H4 (cell line): ENCODE data around the gene RDX. TPM values are rescaled to one million over a fixed set of nuclear protein-coding genes. Genes with fewer than 3 reads are reported as not detected.
"Not testable (repeated sequence)": the region's sequence is repeated elsewhere in the genome, so short reads cannot be mapped to it uniquely, and the experiment has no call there.

Experiments
- DNase-seq: peaks from one replicate; pipeline ENCODE4 v3.0.0-alpha.2; 2015; ENCODE audit warnings: low spot score
- total RNA-seq: library from RNA; depleted of rRNA; stranded (reverse); fragments of >200 nt; shearing (Covaris generic); gene quantifications from 2 replicates; pipeline ENCODE4 v1.2.3, GENCODE V29; 2014

RDX gene
- total RNA-seq, 1 experiment from 2014 or later = 68.9 TPM

DNA sequence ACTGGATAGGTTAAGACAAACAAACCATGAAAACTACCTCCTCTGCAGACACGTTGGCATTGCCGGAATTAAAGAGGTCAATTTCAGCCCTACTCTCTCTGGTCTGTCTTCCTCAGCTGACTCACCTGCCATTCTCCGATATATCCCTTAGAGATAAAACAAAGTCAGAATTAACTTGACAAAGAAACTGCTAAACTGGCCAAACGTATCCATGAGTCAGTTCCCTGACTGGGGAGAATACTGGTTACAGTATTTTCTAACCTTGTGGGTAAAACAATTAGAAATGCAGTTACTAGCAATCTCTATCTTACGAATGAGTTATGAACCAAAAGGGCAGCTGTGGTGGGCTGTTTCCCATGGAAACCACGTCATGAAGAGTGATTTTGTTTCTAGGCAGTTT is 96.2 kb downstream of the RDX start:
- no peak for DNase-seq

DNA sequence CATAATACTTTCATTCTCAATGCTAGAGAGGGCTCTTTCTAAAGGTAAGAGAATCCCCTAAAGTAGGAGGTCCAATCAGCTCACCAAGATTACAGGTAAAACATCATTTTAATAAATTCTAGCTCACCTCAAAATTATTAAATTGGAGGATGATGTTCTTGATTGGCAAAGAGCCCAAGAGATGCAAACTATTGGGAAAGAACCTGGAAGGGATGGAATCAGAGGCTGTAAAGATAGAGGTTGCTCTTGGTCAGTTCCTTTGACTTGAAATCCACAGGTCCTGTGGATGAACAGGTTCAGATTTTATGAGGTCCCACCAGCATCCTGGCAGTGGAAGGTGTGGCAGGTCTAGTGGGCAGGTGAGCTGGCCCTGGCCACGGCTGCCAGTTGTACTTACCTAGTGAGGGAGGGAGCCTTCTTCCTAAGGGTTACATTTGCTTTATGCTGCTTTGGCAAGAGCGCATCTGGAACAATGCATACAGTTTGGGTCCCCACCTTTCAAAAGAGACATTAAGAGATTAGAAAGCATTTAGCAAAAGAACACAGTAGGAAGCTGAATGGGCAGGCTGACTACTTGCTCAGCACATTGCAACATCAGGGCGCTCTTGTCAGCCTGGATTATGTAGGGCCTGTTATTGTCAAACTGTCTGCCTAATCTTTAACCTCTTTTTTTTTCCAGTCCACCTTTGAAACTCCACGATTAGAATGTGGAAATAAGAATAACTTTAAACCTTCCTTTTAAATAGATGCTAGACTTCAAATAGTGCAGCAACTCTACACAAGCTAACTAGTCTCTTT is 97.0 kb downstream of the RDX start:
- DNase-seq = no peak

DNA sequence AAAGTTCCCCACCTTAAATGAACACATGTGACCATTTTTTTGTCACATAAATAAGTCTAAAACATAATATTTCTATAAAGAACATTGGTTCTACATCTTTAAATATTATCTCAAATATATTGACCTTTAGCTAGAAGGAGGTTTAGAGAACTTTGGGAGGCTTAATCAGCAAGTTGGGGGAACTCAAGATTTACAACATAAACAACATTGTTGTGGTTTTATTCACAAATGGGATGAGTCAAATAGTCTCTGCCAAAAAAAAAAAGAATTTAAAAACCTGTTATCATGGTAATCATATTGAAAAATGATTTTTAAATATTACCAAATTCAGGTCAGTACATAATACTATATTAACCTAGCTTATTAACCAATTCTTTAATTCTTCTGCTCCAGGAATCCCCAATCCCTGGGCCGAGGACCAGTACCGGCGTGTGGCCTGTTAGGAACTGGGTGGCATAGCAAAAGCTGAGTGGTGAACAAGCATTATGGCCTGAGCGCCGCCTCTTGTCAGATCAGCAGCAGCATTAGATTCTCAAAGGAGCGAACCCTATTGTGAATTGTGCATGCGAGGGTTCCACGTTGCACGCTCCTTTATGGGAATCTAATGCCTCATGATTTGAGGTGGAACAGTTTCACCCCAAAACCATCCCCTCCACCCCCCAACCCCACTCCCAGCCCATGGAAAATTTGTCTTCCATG is 98.2 kb downstream of the RDX start:
- no peak for DNase-seq

DNA sequence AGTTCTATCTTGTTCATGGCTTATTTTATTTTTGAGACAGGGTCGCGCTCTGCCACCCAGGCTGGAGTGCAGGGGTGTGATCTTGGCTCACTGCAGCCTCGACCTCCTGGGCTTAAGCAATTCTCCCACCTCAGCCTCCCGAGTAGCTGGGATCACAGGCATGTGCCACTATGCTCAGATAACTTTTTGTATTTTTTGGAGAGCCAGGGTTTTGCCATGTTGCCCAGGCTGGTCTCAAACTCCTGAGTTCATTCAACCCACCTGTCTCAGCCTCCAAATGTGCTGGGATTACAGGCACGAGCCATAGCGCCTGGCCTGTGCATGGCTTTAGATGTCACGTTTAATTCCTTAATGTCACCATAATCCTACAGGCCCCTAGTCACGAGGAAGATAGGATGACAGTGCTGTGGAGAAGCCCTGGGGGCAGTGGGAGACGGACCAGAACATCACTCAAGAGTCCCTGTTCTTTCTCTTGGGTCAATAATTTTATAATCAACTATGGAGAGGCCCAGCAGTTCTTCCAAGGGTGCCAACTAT is 99.5 kb downstream of the RDX start:
- no peak for DNase-seq

DNA sequence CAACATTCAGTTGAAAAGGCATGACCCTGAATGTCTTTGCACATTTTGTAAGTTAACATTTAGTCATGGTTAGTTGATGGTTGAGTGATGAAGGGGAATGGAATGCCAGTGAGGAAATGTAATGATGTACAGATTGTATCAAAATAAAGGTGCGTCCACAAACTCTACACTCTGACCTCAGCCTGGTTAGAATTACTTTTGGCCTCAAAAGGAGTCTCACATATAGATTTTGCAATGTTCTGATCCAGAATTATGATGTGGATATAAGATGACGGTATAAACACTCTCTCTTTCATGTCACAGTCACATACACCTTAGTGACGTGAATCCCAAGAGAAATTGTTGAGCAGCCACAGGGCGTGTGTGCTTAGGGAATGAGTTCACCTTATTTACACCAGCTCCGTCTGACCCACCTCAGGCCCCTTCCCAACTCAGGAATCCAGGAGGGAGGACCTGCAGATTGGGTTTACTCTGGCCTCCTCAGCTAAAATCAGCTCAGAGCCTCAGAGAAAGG is 100.1 kb downstream of the RDX start:
- DNase-seq = peak; percentile 78

DNA sequence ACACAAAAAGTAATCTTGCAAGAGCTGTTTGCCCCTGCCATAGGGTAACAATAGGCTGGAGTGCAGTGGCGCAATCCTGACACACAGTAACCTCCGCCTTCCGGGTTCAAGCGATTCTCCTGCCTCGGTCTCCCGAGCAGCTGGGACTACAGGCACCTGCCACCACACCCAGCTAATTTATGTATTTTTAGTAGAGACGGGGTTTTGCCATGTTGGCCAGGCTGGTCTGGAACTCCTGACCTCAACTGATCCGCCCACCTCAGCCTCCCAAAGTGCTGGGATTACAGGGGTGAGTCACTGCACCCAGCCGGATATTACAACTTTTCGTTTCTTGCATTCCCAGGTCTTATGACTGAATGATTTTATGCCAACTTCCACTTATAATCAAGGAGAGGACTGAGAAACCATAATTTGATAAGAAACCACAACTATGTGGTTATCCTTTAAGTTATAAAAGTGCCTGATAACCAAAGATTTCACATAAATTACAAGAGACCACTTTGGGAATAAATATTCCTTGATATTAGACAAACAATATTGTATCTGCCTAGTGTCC is 102.1 kb downstream of the RDX start:
- peak; percentile 75 for DNase-seq

DNA sequence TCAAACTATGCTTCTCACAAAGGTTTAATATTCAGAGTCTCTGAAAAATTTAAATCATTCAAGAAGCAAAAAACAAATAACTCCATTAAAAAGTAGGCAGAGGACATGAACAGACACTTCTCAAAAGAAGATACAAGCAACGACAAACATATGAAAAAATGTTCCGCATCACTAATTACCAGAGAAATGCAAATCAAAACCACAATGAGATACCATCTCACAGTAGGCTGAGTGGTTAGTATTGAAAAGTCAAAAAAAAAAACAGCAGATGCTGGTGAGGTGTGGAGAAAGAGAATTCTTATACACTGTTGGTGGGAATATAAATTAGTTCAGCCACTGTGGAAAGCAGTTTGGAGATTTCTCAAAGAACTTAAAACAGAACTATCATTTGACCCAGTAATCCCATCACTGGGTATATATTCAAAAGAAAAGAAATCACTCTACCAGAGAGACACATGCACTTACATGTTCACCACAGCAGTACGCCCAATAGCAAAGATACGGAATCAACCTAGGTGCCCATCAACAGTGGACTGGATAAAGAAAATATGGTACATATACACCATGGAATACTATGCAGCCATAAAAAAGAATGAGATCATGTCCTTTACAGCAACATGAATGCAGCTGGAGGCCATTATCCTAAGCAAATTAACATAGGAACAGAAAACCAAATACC is 103.7 kb downstream of the RDX start:
- DNase-seq = not testable (repeated sequence)

DNA sequence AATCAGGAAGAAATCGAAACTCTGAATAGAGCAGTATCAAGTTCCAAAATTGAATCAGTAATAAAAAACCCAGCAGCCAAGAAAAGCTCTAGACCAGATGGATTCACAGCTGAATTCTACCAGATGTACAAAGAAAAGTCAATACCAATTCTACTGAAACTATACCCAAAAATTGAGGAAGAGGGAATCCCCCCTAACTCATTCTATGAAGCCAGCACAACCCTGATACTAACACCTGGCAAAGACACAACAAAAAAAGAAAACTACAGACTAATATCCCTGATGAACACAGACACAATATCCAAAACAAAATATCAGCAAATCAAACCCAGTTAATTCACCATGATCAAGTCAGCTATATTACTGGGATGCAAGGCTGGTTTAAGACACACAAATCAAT is 105.5 kb downstream of the RDX start:
- no peak for DNase-seq

DNA sequence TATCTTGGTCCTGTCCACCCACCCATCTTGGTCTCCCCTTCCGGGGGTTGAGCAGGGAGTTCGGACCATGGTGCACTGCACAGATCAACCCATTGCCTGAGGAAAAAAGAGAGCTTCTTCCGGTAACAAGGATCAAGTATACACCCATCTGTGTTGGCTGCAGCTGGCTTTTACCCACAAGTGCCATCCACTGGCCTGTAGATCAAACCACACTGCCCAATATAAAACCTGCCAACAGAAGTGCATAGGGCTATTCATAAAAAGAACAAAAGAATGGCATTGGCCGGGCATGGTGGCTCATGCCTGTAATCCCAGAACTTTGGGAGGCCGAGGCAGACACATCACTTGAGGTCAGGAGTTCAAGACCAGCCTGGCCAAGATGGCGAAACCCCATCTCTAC is 108.7 kb downstream of the RDX start:
- no peak for DNase-seq

DNA sequence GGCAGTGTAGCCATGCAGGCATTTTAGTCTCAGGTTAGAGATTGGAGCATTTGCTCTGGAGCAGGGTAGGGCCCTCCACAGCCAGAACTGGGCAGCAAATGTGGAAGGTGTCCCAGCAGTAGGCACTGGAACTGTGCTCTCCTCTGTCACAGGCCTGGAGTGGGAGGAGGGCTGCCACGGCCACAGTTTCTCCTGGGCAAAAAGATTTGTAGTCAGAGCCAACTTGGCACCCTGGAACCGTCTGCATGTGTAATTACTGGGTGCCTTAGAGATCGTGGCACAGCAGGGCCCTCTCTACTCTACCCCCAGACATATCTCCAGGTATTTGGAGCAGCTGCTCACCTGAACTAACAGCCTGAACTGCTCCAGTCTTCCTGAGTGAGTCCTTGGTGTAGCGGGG is 109.5 kb downstream of the RDX start:
- no peak for DNase-seq

DNA sequence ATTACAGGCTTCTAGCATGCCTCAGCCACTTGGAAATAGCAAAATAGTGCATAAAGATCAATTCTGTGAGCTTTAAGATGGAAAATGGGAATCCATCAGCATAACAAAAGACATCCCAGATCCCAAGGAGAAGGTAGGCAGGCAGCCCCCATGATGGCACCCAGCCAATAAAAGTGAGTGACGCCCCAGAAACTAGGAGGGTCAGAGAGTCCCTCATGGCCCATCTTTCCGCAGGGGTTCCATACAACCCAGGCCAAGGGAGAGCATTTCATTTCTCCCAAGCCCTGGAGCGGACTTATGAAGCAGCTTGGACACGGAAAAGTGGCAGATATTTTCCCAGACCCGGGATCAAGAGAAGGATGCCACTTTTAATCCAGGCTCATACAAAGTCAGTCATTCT is 110.0 kb downstream of the RDX start:
- DNase-seq = no peak

DNA sequence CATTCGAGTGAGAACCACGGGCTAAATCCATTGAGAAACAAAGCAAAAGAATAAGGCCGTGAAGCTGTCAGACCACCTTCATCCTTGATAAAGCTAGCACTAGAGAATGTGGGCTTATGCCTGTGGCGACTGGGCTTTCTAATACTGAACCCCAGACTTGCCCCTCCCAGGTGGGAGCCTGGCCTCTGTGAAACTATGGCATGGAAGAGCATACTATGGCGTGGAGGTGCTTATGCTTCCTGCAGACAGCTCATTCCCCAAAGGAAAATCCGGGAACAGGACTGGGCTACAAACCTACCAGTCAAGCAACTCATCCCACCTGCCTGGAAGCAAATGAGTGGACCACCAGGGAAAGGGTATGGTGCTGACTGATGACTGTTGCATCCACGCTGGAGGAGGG is 110.8 kb downstream of the RDX start:
- DNase-seq = no peak

DNA sequence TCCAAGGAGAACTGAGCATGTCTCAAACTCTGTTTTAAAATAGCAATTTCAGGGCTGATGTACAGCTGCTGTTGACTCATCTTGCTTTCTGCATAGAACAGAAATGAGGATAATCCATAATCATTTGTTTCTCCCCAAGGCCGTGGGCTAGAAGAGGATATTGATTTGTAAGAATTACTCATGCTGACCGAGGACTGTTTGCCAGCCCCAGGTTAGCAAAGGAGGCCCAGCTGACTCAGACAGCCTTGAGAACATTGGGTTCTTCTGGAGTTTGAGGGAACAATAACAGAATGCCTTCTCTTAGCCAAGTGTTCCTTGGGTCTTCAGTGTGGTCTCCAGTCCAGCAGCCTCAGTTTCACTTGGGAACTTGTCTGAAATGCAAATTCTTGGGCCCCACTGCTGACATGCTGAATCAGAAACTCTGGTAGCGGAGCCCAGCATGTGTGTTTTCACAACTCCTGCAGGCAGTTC is 111.3 kb downstream of the RDX start:
- DNase-seq = no peak

DNA sequence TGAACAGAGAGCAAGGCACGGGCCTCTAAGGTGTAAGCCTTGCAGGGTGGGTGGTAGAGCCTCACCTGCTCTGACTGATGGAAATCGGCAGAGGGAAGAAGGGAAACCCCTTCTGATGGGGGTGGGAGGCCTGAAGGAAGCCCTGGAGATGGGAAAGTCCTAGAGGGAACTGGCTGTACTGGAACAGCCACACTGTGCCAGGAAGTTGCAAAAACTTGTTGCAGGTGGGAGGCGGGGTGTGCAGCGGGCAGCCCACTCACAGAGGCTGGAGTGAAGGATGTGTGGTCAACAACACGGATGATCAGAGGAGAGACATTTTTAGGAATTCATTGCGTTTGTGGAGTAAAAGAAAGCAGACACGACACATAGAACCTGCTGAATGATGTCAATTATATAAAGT is 112.0 kb downstream of the RDX start:
- no peak for DNase-seq

DNA sequence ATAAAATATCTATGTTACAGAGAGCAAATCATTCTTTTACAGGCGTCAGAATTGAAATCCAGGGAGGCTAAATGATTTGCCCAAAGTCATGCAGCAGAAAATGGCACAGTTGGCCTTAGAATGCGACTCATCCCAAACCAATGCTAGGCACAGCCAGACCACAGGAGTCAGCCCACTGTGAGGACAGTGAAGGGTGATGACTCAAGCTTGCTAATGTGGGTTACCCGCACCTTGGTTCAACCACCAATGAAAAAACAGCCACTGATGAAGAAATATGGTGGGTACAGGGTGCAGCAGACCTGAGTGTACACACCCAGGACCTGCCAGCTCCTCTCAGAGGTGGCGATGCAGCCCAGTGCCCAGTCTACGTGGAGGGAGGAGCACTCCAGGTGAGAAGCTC is 113.5 kb downstream of the RDX start:
- peak; percentile 38 for DNase-seq

DNA sequence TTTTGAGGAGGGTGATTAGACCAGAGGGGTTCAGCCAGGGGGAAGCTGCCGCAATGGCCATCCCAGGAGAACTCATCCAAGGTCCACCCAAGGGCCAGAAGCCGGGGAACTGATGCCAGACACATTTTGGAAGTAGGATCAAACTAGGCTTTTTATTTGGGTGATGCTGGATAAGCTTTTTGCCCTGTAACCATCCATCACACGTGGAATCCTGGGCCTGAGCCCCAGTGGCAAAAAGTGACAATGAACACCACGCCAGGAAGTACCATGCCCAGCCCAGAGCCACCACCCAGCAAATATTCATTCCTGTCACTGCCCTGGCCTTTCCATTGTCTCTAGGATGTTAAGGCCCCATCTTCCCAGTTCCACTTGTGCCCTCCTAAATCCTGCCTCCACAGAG is 117.3 kb downstream of the RDX start:
- DNase-seq = no peak

DNA sequence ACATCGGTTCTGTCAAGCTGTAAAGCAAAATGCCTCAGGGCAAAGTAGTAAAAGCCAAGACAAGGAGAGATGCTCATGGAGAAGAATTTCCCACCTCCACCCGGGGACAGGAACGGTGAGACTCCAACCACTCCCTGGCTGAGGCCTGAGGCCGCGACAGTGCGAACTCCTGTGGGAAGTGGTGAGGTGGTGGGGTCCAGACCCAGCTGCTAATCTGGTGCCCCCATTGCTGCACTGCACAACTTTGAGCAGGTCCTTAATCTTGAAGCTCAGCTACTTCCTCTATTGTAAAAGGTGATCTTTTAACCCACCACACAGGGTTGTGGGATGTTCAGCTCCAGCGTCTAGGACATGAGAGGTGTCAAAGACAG is 119.3 kb downstream of the RDX start:
- DNase-seq = no peak

DNA sequence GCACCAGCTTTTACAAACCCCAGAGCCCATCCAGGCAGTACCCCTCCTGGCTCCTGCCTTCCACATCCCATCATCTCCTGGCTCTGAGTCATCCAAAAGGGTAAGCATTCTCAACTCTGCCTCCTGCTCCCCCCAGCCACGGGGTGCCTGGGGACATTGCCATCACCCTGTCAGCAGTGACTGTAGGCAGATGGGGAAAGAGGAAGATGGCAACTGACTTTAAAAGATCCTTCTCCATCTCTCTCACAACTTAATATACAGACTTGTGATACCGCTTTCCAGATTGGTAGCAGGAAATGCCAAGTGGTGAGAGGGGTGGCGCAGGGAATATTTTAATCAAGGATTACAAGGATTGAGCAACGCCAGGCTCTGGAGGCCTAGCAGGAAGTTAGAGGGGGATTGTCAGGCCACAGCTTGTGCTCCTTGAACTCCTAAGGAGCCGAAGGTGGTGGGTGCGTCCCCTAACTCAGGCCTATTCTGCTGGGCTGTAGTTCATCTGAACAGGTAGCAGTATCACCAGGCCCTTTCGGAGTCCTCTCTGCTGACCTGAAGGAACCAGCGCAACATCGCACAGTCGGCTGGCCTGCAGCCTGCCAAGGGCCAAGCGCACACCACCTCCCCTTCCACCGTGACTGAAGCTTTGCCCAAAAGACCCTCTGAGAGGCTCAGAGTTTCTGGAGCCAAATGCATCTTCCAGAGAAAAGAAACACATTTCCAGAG is 119.9 kb downstream of the RDX start:
- peak; percentile 23 for DNase-seq

DNA sequence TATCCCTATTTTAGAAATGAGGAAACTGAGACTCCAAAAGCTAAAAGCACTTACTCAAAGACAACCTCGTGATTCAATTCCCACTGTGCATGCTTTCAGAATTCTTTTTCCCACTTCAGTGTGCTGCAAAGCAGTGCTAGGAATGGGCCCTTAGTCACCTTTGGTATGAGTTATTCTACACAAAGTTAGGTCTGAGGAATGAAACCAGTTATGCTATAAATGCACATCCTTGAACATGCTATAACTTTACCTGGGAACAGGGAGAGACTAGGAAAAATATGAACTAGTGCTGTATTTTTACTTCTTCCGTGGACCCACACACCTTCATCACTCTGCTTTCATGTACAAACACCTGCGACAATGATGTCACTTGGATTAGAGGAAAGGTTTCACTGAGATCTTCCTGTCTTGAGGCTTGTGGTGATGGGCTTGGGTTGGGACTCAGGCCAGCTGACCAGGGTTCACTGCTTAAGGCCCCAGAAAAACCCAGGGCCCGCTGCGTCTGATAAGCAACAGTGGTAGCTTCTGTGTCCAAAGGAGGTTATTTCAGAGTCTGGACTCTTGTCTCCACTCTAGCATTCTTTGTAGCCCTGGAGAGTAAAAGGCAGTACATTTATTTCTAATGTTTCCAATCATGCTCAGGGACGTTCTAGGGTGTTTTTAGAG is 121.6 kb downstream of the RDX start:
- no peak for DNase-seq

DNA sequence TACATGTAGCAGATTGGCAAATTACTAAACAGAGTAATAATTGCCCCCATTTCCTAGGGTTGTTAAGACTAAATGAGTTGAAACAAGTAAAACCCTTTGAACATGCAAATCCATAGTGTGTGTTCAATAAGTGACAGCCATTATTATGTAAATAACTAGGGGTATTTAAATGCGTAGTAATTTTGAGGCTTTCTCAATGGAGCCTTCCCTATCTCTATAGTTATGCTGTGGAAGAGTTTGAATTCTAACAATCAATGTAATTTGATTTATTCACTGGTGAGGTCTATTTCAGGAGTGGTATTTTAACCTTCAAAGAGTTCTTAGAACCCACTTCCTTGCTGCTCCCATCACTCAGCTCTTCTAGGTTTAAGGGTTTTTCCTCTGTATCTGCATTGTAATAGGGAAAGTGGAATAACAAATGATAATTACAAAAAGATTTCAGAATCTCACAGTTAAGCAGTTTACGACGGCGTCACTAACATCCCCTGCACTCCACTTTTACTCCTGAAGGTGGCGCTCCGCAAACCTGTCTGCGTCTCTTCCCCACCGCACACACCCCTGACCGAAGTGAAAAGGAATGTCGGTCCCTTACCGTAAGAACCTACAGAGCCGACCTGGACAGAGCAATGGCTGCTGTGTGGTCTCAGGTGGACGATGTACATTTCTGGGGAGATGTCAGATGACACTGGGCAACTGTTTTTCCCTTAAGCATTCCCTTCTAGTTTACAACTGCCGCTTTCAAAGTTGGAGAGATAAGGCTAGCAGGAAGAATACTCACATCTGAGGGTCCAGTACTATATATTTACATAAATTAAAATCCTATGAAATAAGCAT is 122.4 kb downstream of the RDX start:
- no peak for DNase-seq
